Naive B cell (primary cell): ENCODE results near the gene COL25A1. TPM values are rescaled to one million over a fixed set of nuclear protein-coding genes. Genes with fewer than 3 reads are reported as not detected.

Experiments used
- ATAC-seq, 2 donors: fragments of 150-1000 bp; cut with Tn5 transposase; 2 replicates each; pipeline ENCODE4 v1.10.0; 2021; ENCODE audit warnings: low read depth in 2 of 2, mild to moderate bottlenecking in 2 of 2, moderate library complexity in 2 of 2
- DNase-seq: peaks from one replicate; pipeline ENCODE4 v3.0.0; 2022
- H3K27ac Mint-ChIP-seq, 6 donors: one replicate each; pipeline ENCODE4 v1.8.0; 2020 to 2022; ENCODE audit warnings: mild to moderate bottlenecking in 6 of 6, mixed read lengths in 6 of 6, moderate library complexity in 5 of 6, inconsistent platforms in 2 of 6
- H3K27me3 Mint-ChIP-seq, 3 donors: one replicate each; pipeline ENCODE4 v1.8.0; 2021 to 2022; ENCODE audit warnings: mixed read lengths in 3 of 3, mild to moderate bottlenecking in 1 of 3
- H3K36me3 Mint-ChIP-seq, 2 donors: one replicate each; pipeline ENCODE4 v1.8.0; 2020 to 2022; ENCODE audit warnings: mixed read lengths in 2 of 2, inconsistent platforms in 1 of 2, mild to moderate bottlenecking in 1 of 2
- H3K4me1 Mint-ChIP-seq, 3 donors: one replicate each; pipeline ENCODE4 v1.8.0; 2020 to 2022; ENCODE audit warnings: mixed read lengths in 3 of 3, inconsistent platforms in 1 of 3, mild to moderate bottlenecking in 1 of 3, moderate library complexity in 1 of 3
- H3K4me3 Mint-ChIP-seq, 8 donors: one replicate each; pipeline ENCODE4 v1.8.0; 2020 to 2022; ENCODE audit warnings: mild to moderate bottlenecking in 8 of 8, mixed read lengths in 8 of 8, moderate library complexity in 8 of 8, inconsistent platforms in 2 of 8
- H3K9me3 Mint-ChIP-seq, 7 donors: one replicate each; pipeline ENCODE4 v1.8.0; 2020 to 2022; ENCODE audit warnings: mixed read lengths in 7 of 7, mild to moderate bottlenecking in 5 of 7, inconsistent platforms in 2 of 7, moderate library complexity in 1 of 7
- polyA plus RNA-seq, 6 donors: library from polyadenylated mRNA; unstranded; fragments of 300-500 nt; fragmentation: Illumina TruSeq; gene quantifications; one replicate each; pipeline ENCODE4 v1.2.3, GENCODE V29; 2021; ENCODE audit warnings: low read depth in 6 of 6

COL25A1 gene
- polyA plus RNA-seq, 6 donors from 2014 or later, result not detected

- peaks cover 0 to 11% (median 0%) of the 10 kb centered on the region in 7 donors for H3K9me3 Mint-ChIP-seq
- no peaks in the 10 kb centered on the region for H3K36me3 Mint-ChIP-seq
- ATAC-seq, result no peak
- no peak for DNase-seq
- no peak overlapping the region for H3K4me3 Mint-ChIP-seq
- no peak overlapping the region for H3K27ac Mint-ChIP-seq
- peaks cover 0 to 11% (median 0%) of the 10 kb centered on the region in 3 donors for H3K27me3 Mint-ChIP-seq
- no peaks in the 10 kb centered on the region for H3K4me1 Mint-ChIP-seq
These were observed 329.7 kb downstream of the COL25A1 start for GRCh38 chr4:108972613-108973283.

- H3K36me3 Mint-ChIP-seq, result no peaks in the 10 kb centered on the region
- no peak for DNase-seq
- peaks cover 0 to 11% (median 0%) of the 10 kb centered on the region in 7 donors for H3K9me3 Mint-ChIP-seq
- H3K27ac Mint-ChIP-seq, result no peak overlapping the region
- H3K4me3 Mint-ChIP-seq, result no peak overlapping the region
- H3K4me1 Mint-ChIP-seq, result no peaks in the 10 kb centered on the region
- no peak for ATAC-seq
- peaks cover 0 to 9% (median 0%) of the 10 kb centered on the region in 3 donors for H3K27me3 Mint-ChIP-seq
These were observed 331.0 kb downstream of the COL25A1 start for GRCh38 chr4:108971473-108971872.

- Mint-ChIP-seq H3K36me3 (no peaks in the 10 kb centered on the region), H3K9me3 (peaks cover 0 to 6% (median 0%) of the 10 kb centered on the region in 7 donors), H3K27me3 (peaks cover 0 to 9% (median 0%) of the 10 kb centered on the region in 3 donors), H3K27ac (no peak overlapping the region), H3K4me1 (no peaks in the 10 kb centered on the region), H3K4me3 (no peak overlapping the region)
- no peak for ATAC-seq
- DNase-seq, result no peak
These were observed 336.9 kb downstream of the COL25A1 start for GRCh38 chr4:108965472-108966076.

- ATAC-seq, result no peak
- H3K4me3 Mint-ChIP-seq, result no peak overlapping the region
- peaks cover 0 to 9% (median 0%) of the 10 kb centered on the region in 3 donors for H3K27me3 Mint-ChIP-seq
- DNase-seq, result no peak
- H3K4me1 Mint-ChIP-seq, result no peaks in the 10 kb centered on the region
- no peak overlapping the region for H3K27ac Mint-ChIP-seq
- no peaks in the 10 kb centered on the region for H3K36me3 Mint-ChIP-seq
- peaks cover 0 to 6% (median 0%) of the 10 kb centered on the region in 7 donors for H3K9me3 Mint-ChIP-seq
These were observed 337.4 kb downstream of the COL25A1 start for GRCh38 chr4:108965016-108965415.

- Mint-ChIP-seq H3K36me3 (no peaks in the 10 kb centered on the region), H3K4me1 (no peaks in the 10 kb centered on the region), H3K4me3 (no peak overlapping the region), H3K9me3 (peaks cover 0 to 5% (median 0%) of the 10 kb centered on the region in 7 donors), H3K27me3 (peaks cover 0 to 5% (median 0%) of the 10 kb centered on the region in 3 donors), H3K27ac (no peak overlapping the region)
- no peak for ATAC-seq
- DNase-seq, result no peak
These were observed 338.5 kb downstream of the COL25A1 start for GRCh38 chr4:108963910-108964309.

- H3K9me3 Mint-ChIP-seq, result no peaks in the 10 kb centered on the region
- DNase-seq (no peak), ATAC-seq (no peak)
- no peak overlapping the region for H3K4me3 Mint-ChIP-seq
- H3K27ac Mint-ChIP-seq, result no peak overlapping the region
- H3K4me1 Mint-ChIP-seq, result no peaks in the 10 kb centered on the region
- no peaks in the 10 kb centered on the region for H3K36me3 Mint-ChIP-seq
- peaks cover 5 to 8% (median 7%) of the 10 kb centered on the region in 3 donors for H3K27me3 Mint-ChIP-seq
These were observed 343.0 kb downstream of the COL25A1 start for GRCh38 chr4:108959491-108959890.

GRCh38 chr4:108954880-108955279 lies 347.6 kb downstream of the COL25A1 start:
- Mint-ChIP-seq H3K4me3 (no peak overlapping the region), H3K36me3 (no peaks in the 10 kb centered on the region), H3K27me3 (peaks cover 5 to 19% (median 13%) of the 10 kb centered on the region in 3 donors), H3K4me1 (no peaks in the 10 kb centered on the region), H3K9me3 (peaks cover 0 to 3% (median 0%) of the 10 kb centered on the region in 7 donors), H3K27ac (no peak overlapping the region)
- ATAC-seq (no peak), DNase-seq (no peak)

GRCh38 chr4:108953941-108954340 lies 348.5 kb downstream of the COL25A1 start:
- ATAC-seq (no peak), DNase-seq (no peak)
- no peaks in the 10 kb centered on the region for H3K4me1 Mint-ChIP-seq

GRCh38 chr4:108950158-108950915 lies 352.1 kb downstream of the COL25A1 start:
- Mint-ChIP-seq H3K36me3 (no peaks in the 10 kb centered on the region), H3K4me1 (no peaks in the 10 kb centered on the region), H3K27ac (no peak overlapping the region), H3K9me3 (peaks cover 0 to 3% (median 0%) of the 10 kb centered on the region in 7 donors), H3K4me3 (no peak overlapping the region), H3K27me3 (peaks cover 0 to 18% (median 8%) of the 10 kb centered on the region in 3 donors)
- DNase-seq (no peak), ATAC-seq (no peak)

More at GRCh38 chr4:108953941-108954340, 348.5 kb downstream of the COL25A1 start:
- H3K27ac Mint-ChIP-seq, result no peak overlapping the region
- H3K27me3 Mint-ChIP-seq, result peaks cover 5 to 19% (median 13%) of the 10 kb centered on the region in 3 donors
- H3K36me3 Mint-ChIP-seq, result no peaks in the 10 kb centered on the region
- no peak overlapping the region for H3K4me3 Mint-ChIP-seq
- peaks cover 0 to 3% (median 0%) of the 10 kb centered on the region in 7 donors for H3K9me3 Mint-ChIP-seq

GRCh38 chr4:108947526-108947925 lies 354.9 kb downstream of the COL25A1 start:
- Mint-ChIP-seq H3K27ac (no peak overlapping the region), H3K9me3 (peaks cover 0 to 3% (median 0%) of the 10 kb centered on the region in 7 donors), H3K36me3 (no peaks in the 10 kb centered on the region), H3K4me1 (no peaks in the 10 kb centered on the region), H3K27me3 (peaks cover 0 to 16% (median 8%) of the 10 kb centered on the region in 3 donors), H3K4me3 (no peak overlapping the region)
- ATAC-seq (no peak), DNase-seq (no peak)

GRCh38 chr4:108946237-108946636 lies 356.2 kb downstream of the COL25A1 start:
- no peak for ATAC-seq
- H3K36me3 Mint-ChIP-seq, result no peaks in the 10 kb centered on the region
- H3K4me1 Mint-ChIP-seq, result no peaks in the 10 kb centered on the region
- no peak overlapping the region for H3K4me3 Mint-ChIP-seq
- H3K9me3 Mint-ChIP-seq, result peaks cover 0 to 3% (median 0%) of the 10 kb centered on the region in 7 donors
- peaks cover 0 to 16% (median 8%) of the 10 kb centered on the region in 3 donors for H3K27me3 Mint-ChIP-seq
- no peak for DNase-seq
- H3K27ac Mint-ChIP-seq, result no peak overlapping the region

GRCh38 chr4:108943976-108944591 lies 358.4 kb downstream of the COL25A1 start:
- Mint-ChIP-seq H3K9me3 (no peaks in the 10 kb centered on the region), H3K36me3 (no peaks in the 10 kb centered on the region), H3K4me3 (no peak overlapping the region), H3K4me1 (no peaks in the 10 kb centered on the region), H3K27ac (no peak overlapping the region), H3K27me3 (peaks cover 0 to 5% (median 3%) of the 10 kb centered on the region in 3 donors)
- DNase-seq (no peak), ATAC-seq (no peak)

GRCh38 chr4:108943371-108943770 lies 359.1 kb downstream of the COL25A1 start:
- Mint-ChIP-seq H3K27me3 (peaks cover 0 to 5% (median 3%) of the 10 kb centered on the region in 3 donors), H3K4me1 (no peaks in the 10 kb centered on the region), H3K36me3 (no peaks in the 10 kb centered on the region), H3K9me3 (no peaks in the 10 kb centered on the region), H3K4me3 (no peak overlapping the region), H3K27ac (no peak overlapping the region)
- ATAC-seq (no peak), DNase-seq (no peak)
